ENCODE data around the gene EPS8L3.
"Not testable (repeated sequence)": the region's sequence is repeated elsewhere in the genome, so short reads cannot be mapped to it uniquely, and the experiment has no call there.

EPS8L3 gene

DNA sequence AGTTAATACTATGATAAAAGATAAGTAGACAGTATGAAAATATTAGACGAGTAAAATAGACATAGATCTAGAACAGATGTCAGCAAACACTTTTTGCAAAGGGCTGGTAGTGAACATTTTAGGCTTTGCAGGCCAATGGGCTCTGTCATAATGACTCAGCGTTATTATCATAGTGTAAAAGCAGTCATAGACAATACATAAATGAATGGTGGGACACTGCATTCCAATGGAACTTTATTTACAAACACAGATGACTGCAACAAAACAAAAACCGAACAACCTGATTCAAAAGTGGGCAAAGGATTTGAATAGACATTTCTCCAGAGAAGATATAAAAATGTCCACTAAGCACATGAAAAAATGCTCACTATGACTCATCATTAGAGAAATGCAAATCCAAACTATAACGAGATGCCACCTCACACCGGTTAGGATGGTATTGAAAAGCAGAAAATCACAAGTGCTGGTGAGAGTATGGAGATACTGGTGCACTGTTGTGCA is 44.3 kb downstream of the EPS8L3 start:
- H3K9ac ChIP-seq (ENCODE audit: low read depth, low read length), result no peak overlapping the region
- H3K36me3 ChIP-seq (ENCODE audit: insufficient read depth, low read length), result no peaks in the 10 kb centered on the region
- H3K4me1 ChIP-seq (ENCODE audit: control insufficient read depth, insufficient read depth, low read length), result peaks cover 10% of the 10 kb centered on the region
- H3K4me3 ChIP-seq (ENCODE audit: low read length), result no peak overlapping the region
- no peaks in the 10 kb centered on the region for H3K9me3 ChIP-seq (replicated peaks; ENCODE audit: low read length)
- no peak overlapping the region for H3K4me2 ChIP-seq (ENCODE audit: low read length)
- no peaks in the 10 kb centered on the region for H3K27me3 ChIP-seq (ENCODE audit: control insufficient read depth, insufficient read depth, low read length)

DNA sequence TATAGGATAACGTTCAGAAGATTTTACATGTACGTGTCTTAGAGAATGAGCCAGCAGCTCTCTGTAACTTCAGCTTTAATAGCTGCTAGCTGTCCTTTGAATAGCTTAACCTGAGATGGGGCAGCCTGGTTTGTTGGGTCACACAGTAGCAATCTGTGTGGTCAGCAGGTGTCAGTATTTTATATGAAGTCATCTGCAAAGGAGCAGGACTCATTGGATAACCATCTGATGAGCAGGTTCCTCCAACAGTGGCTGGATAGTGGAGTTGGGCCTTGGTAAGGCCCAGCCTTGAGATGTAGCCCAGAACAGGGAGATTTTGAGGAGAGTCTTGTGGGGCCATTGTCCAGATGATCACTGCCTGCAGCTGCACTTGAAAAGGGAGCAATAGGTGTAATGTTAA is 45.2 kb downstream of the EPS8L3 start:
- H3K36me3 ChIP-seq (ENCODE audit: insufficient read depth, low read length), result no peaks in the 10 kb centered on the region
- H3K9ac ChIP-seq (ENCODE audit: low read depth, low read length), result no peak overlapping the region
- no peak overlapping the region for H3K4me3 ChIP-seq (ENCODE audit: low read length)
- no peak overlapping the region for H3K4me2 ChIP-seq (ENCODE audit: low read length)
- peaks cover 10% of the 10 kb centered on the region for H3K4me1 ChIP-seq (ENCODE audit: control insufficient read depth, insufficient read depth, low read length)
- H3K9me3 ChIP-seq (replicated peaks; ENCODE audit: low read length), result no peaks in the 10 kb centered on the region
- peaks cover 5% of the 10 kb centered on the region for H3K27me3 ChIP-seq (ENCODE audit: control insufficient read depth, insufficient read depth, low read length)

DNA sequence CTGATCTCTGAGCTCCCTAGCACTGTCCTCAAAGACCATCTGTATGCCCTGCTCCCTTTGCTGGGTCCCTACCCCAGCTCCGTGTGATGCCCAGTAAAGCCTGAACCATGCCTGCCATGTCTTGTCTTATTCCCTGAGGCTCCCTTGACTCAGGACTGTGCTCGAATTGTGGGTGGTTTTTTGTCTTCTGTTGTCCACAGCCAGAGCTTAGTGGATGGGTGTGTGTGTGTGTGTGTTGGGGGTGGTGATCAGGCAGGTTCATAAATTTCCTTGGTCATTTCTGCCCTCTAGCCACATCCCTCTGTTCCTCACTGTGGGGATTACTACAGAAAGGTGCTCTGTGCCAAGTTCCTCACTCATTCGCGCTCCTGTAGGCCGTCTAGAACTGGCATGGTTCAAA is 46.0 kb downstream of the EPS8L3 start:
- Histone ChIP-seq H3K9ac (ENCODE audit: low read depth, low read length) (no peak overlapping the region), H3K9me3 (replicated peaks; ENCODE audit: low read length) (no peaks in the 10 kb centered on the region), H3K4me3 (ENCODE audit: low read length) (no peak overlapping the region), H3K27me3 (ENCODE audit: control insufficient read depth, insufficient read depth, low read length) (peaks cover 6% of the 10 kb centered on the region), H3K4me2 (ENCODE audit: low read length) (no peak overlapping the region), H3K36me3 (ENCODE audit: insufficient read depth, low read length) (no peaks in the 10 kb centered on the region), H3K4me1 (ENCODE audit: control insufficient read depth, insufficient read depth, low read length) (peaks cover 10% of the 10 kb centered on the region)

DNA sequence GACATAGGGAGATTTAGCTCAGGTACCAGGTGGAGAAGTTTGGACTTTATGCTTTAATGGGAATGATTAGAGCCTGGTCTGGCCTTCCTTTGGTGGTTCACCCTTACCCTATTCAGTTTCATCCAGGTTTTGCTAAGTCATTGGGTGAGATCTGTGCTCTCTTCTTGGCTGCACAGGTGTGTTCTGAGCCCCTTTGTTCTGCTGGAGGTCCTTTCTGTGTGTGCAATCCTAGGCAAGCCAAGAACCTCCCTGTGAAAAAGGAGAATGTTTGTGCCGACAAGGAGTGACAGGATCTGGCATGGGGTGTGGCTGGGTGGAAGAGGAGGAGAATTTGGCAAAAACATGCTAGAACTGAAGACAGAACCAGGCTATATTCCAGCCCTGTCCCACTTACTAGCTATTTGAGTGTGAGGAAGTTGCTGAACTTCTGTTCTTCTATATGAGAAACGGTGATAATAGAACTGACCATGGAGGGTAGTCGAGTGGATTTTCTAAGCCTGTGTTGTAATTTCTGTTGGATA is 47.1 kb downstream of the EPS8L3 start:
- Histone ChIP-seq H3K27me3 (ENCODE audit: control insufficient read depth, insufficient read depth, low read length) (peaks cover 6% of the 10 kb centered on the region), H3K36me3 (ENCODE audit: insufficient read depth, low read length) (no peaks in the 10 kb centered on the region), H3K4me2 (ENCODE audit: low read length) (no peak overlapping the region), H3K4me1 (ENCODE audit: control insufficient read depth, insufficient read depth, low read length) (peaks cover 10% of the 10 kb centered on the region), H3K4me3 (ENCODE audit: low read length) (no peak overlapping the region), H3K9me3 (replicated peaks; ENCODE audit: low read length) (no peaks in the 10 kb centered on the region), H3K9ac (ENCODE audit: low read depth, low read length) (no peak overlapping the region)

DNA sequence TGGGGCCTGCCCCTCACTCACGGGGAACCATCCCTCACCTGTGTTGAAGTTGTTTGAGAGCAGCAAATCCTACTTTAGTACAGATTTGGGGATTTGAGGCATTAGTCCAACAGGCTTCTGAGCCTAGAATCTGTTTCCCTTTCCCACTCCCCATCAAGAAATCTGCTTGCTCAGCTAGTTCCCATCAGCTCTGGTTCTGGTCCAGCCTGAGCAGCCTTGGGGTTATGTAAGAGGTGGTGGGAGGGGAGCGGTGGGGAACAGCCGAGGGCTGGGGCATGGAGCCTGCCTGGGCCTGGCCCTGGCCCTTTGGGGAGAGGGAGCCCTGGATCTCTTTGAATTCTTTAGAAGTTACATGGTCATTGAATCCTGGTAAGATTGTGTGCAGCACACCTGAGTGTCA is 47.6 kb downstream of the EPS8L3 start:
- no peaks in the 10 kb centered on the region for H3K9me3 ChIP-seq (replicated peaks; ENCODE audit: low read length)
- H3K4me1 ChIP-seq (ENCODE audit: control insufficient read depth, insufficient read depth, low read length), result peaks cover 10% of the 10 kb centered on the region
- H3K27me3 ChIP-seq (ENCODE audit: control insufficient read depth, insufficient read depth, low read length), result peaks cover 6% of the 10 kb centered on the region
- no peaks in the 10 kb centered on the region for H3K36me3 ChIP-seq (ENCODE audit: insufficient read depth, low read length)
- no peak overlapping the region for H3K4me3 ChIP-seq (ENCODE audit: low read length)
- no peak overlapping the region for H3K4me2 ChIP-seq (ENCODE audit: low read length)
- no peak overlapping the region for H3K9ac ChIP-seq (ENCODE audit: low read depth, low read length)

DNA sequence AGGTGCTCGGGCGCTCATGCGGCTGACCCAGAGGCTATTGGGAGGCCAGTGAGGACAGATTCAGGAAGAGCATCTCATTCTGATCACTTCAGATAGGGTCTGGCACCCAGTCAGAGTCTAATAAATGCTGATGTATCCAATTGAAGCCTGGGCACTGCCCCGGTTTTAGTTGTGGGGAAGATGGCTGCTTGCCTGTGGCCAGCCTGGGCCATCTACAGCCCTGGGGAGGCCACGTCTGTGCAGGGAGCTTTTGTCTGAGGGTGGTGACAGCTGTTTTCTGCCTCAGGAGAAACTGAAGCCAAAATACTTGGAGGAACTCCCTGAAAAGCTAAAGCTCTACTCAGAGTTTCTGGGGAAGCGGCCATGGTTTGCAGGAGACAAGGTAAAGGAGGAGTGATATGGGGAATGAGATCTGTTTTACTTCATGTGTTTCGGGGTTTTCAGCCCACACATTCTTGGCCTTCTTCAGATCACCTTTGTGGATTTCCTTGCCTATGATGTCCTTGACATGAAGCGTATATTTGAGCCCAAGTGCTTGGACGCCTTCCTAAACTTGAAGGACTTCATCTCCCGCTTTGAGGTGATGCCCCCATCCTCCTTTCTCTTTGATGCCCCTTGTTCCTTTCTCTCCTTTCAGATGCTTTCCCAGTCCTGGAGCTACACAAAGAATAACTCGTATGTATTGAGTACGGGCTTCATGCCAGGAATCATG is 48.9 kb downstream of the EPS8L3 start:
- peaks cover 8% of the 10 kb centered on the region for H3K4me1 ChIP-seq (ENCODE audit: control insufficient read depth, insufficient read depth, low read length)

DNA sequence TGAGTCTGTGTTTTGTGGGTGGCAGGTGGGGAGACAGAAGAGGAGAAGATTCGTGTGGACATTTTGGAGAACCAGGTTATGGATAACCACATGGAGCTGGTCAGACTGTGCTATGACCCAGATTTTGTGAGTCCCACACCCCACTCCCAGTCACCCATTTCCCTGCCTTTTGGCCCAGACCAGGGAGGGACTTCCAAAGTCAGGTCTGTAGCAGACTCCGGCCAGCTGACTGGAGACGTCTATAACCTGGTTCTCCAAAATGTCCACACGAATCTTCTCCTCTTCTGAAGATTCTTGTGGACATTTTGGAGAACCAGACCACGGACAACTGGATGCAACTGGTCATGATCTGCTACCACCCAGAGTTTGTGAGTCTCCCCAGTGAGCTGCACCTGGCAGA is 50.1 kb downstream of the EPS8L3 start:
- Histone ChIP-seq H3K27me3 (ENCODE audit: control insufficient read depth, insufficient read depth, low read length) (peaks cover 6% of the 10 kb centered on the region), H3K36me3 (ENCODE audit: insufficient read depth, low read length) (no peaks in the 10 kb centered on the region), H3K4me2 (ENCODE audit: low read length) (no peak overlapping the region), H3K4me3 (ENCODE audit: low read length) (no peak overlapping the region), H3K4me1 (ENCODE audit: control insufficient read depth, insufficient read depth, low read length) (no peaks in the 10 kb centered on the region), H3K9me3 (replicated peaks; ENCODE audit: low read length) (no peaks in the 10 kb centered on the region), H3K9ac (ENCODE audit: low read depth, low read length) (no peak overlapping the region)

More for the DNA sequence above, 48.9 kb downstream of the EPS8L3 start:
- no peak overlapping the region for H3K9ac ChIP-seq (ENCODE audit: low read depth, low read length)
- H3K4me3 ChIP-seq (ENCODE audit: low read length), result no peak overlapping the region
- no peak overlapping the region for H3K4me2 ChIP-seq (ENCODE audit: low read length)
- H3K27me3 ChIP-seq (ENCODE audit: control insufficient read depth, insufficient read depth, low read length), result peaks cover 6% of the 10 kb centered on the region
- H3K9me3 ChIP-seq (replicated peaks; ENCODE audit: low read length), result no peaks in the 10 kb centered on the region
- H3K36me3 ChIP-seq (ENCODE audit: insufficient read depth, low read length), result no peaks in the 10 kb centered on the region

DNA sequence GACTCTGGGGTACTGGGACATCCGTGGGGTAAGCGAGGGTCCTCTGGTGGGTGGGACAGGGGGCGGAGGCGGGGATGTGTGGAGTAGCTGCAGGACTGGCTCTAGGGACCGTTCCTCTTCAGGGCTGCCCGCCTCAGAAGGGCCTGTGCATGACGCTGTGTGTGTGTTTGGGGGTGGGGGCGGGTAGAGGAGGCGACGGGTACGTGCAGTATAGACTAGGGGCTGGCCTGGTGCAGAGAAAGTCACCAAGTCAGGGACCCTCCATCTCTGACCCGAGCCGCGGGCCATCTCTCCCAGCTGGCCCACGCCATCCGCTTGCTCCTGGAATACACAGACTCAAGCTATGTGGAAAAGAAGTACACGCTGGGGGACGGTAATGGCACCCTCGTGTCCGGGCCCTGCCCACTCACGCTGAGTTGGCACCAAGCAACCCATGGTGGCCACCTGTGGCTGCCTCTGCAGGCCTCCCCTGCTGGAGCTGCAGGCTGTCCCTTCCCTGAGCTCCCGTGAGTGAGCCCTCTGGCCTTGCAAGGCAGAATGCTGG is 51.3 kb downstream of the EPS8L3 start:
- H3K9me3 ChIP-seq (replicated peaks; ENCODE audit: low read length), result no peaks in the 10 kb centered on the region
- H3K4me2 ChIP-seq (ENCODE audit: low read length), result no peak overlapping the region
- H3K9ac ChIP-seq (ENCODE audit: low read depth, low read length), result no peak overlapping the region
- peaks cover 6% of the 10 kb centered on the region for H3K27me3 ChIP-seq (ENCODE audit: control insufficient read depth, insufficient read depth, low read length)
- H3K4me1 ChIP-seq (ENCODE audit: control insufficient read depth, insufficient read depth, low read length), result no peaks in the 10 kb centered on the region
- no peaks in the 10 kb centered on the region for H3K36me3 ChIP-seq (ENCODE audit: insufficient read depth, low read length)
- H3K4me3 ChIP-seq (ENCODE audit: low read length), result no peak overlapping the region

DNA sequence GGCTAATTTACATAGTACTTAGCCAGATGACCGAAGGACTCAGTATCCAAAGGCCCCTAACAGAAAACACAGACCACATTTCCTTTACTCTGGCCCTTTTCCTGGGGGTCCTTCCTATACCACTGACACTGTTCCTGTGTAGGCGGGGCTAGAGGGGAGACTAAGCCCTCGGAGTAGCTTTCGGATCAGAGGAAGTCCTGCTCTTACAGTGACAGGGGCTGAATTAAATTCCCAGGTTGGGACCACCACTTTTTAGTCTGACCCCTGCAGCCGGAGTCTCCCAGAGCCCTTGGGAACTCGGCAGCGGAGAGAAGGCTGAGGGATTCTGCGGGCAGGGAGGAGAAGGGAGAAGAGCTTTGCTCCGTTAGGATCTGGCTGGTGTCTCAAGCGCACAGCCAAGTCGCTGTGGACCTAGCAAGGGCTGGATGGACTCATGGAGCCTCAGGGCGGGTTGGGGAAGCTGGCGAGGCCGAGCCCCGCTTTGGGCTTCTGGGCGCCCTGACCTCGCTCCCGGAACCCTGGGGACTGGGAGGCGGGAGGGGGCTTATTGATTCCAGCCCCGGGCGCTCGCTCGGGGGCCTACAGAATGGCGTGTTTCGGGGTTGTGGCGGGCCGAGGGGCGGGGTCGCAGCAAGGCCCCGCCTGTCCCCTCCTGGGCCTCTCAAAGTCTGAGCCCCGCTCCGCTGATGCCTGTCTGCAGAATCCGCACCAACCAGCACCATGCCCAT is 52.0 kb downstream of the EPS8L3 start, which contains the start of gene GSTM5:
Gene GSTM5, plus strand, starts transcription at position 659 of the 728 bp plus-strand sequence. Its CDS starts 62 bp downstream, at position 721.
- H3K4me2 ChIP-seq (ENCODE audit: low read length); H3K27me3 ChIP-seq (ENCODE audit: control insufficient read depth, insufficient read depth, low read length); H3K4me1 ChIP-seq (ENCODE audit: control insufficient read depth, insufficient read depth, low read length); H3K4me3 ChIP-seq (ENCODE audit: low read length); H3K9me3 ChIP-seq (replicated peaks; ENCODE audit: low read length); H3K9ac ChIP-seq (ENCODE audit: low read depth, low read length); H3K36me3 ChIP-seq (ENCODE audit: insufficient read depth, low read length): not testable (repeated sequence)

DNA sequence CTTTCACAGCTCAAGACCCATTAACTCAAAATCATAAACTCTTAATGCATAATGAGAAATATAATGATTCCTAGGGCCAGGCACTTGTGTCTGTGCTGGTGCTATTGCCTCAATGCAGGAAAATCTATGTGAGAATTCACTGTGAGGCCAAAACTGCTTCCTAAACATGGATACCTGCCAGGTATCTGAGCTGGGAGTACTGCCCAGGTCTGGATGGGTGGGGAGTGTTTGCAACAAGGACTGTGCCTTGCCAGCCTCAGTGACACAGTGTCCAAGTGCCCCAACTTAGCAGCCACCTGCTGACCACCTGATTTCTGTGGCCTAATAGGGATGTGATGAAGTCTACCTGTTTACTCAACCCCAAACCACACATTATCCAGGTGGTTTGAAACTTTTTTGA is 53.9 kb downstream of the EPS8L3 start:
- H3K36me3 ChIP-seq (ENCODE audit: insufficient read depth, low read length); H3K4me2 ChIP-seq (ENCODE audit: low read length); H3K27me3 ChIP-seq (ENCODE audit: control insufficient read depth, insufficient read depth, low read length); H3K9me3 ChIP-seq (replicated peaks; ENCODE audit: low read length); H3K4me1 ChIP-seq (ENCODE audit: control insufficient read depth, insufficient read depth, low read length); H3K4me3 ChIP-seq (ENCODE audit: low read length); H3K9ac ChIP-seq (ENCODE audit: low read depth, low read length): not testable (repeated sequence)

DNA sequence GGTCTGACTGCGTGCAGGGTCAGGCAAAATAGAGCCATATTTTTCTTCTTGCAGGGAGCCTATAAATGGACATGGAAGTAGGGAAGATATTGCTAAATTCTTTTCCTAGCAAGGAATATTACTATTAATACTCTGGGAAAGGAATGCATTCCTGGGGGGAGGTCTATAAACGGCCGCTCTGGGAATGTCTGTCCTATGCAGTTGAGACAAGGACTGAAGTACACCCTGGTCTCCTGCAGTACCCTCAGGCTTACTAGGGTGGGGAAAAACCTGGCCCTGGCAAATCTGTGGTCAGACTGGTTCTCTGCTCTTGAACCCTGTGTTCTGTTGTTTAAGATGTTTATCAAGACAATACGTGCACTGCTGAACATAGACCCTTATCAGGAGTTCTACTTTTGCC is 54.8 kb downstream of the EPS8L3 start:
- H3K9me3 ChIP-seq (replicated peaks; ENCODE audit: low read length); H3K4me1 ChIP-seq (ENCODE audit: control insufficient read depth, insufficient read depth, low read length); H3K4me2 ChIP-seq (ENCODE audit: low read length); H3K27me3 ChIP-seq (ENCODE audit: control insufficient read depth, insufficient read depth, low read length); H3K36me3 ChIP-seq (ENCODE audit: insufficient read depth, low read length); H3K9ac ChIP-seq (ENCODE audit: low read depth, low read length); H3K4me3 ChIP-seq (ENCODE audit: low read length): not testable (repeated sequence)

All from skeletal muscle satellite cell (primary cell).